Tibial nerve (tissue), 4 donors: ENCODE results near the gene SOX5. TPM values are rescaled to one million over a fixed set of nuclear protein-coding genes. Genes with fewer than 3 reads are reported as not detected.
A peak's percentile ranks its signal among the peaks of the same experiment; 100 is the strongest.

ENCODE experiments used
- DNase-seq, 2 donors: peaks; one replicate each; pipeline ENCODE4 v3.0.0-alpha.2; 2019; ENCODE audit warnings: low spot score in 2 of 2
- H3K27ac ChIP-seq, 4 donors: fragments of 200-600 bp; sonication (generic) in 3 of 4; one replicate each; pipeline ENCODE4 v1.5.1; 2017 to 2019; ENCODE audit warnings: mild to moderate bottlenecking in 1 of 4
- H3K27me3 ChIP-seq, 2 donors: fragments of 200-600 bp; sonication (generic) in 1 of 2; one replicate each; pipeline versions ENCODE4 v1.5.1 to v1.6.0; 2017 to 2019
- H3K36me3 ChIP-seq, 3 donors: fragments of 200-600 bp; sonication (generic); one replicate each; pipeline ENCODE4 v1.5.1; 2018 to 2019
- H3K4me1 ChIP-seq, 4 donors: fragments of 200-600 bp; sonication (generic) in 3 of 4; one replicate each; pipeline ENCODE4 v1.5.1; 2017 to 2019
- H3K4me3 ChIP-seq, 4 donors: fragments of 200-600 bp; sonication (generic) in 3 of 4; one replicate each; pipeline ENCODE4 v1.5.1; 2017 to 2019; ENCODE audit warnings: mild to moderate bottlenecking in 1 of 4, moderate library complexity in 1 of 4
- H3K9me3 ChIP-seq, 4 donors: fragments of 200-600 bp; sonication (generic) in 3 of 4; one replicate each; pipeline ENCODE4 v1.5.1; 2017 to 2019
- EP300 ChIP-seq, 2 donors: sonication (generic); formaldehyde crosslinking; IDR thresholded peaks; one replicate each; pipeline ENCODE4 v1.6.1; 2017; ENCODE audit warnings: antibody characterized with exemption in 2 of 2, mild to moderate bottlenecking in 1 of 2
- POLR2A ChIP-seq, 2 donors: fragments of 450-650 bp; IDR thresholded peaks; one replicate each; pipeline ENCODE4 v1.6.1; 2017; ENCODE audit warnings: antibody characterized with exemption in 2 of 2, mild to moderate bottlenecking in 2 of 2, moderate library complexity in 2 of 2
- WGBS, 2 donors: methylation state at CpG; one replicate each; pipeline ENCODE4 v1.1.5; 2018; 5-methylcytosine and 5-hydroxymethylcytosine counted together
- total RNA-seq, 4 donors: library from RNA; depleted of rRNA; stranded (reverse); fragments of >200 nt; gene quantifications; one replicate each; pipeline ENCODE4 v1.1.0, GENCODE V29; 2016
- TF ChIP-seq, protein P1 (sequence below), 5 experiments: fragments of 200-600 bp in 3 of 5; fragments of 450-650 bp in 2 of 5; sonication (generic) in 3 of 5; IDR thresholded peaks; one replicate each; pipeline ENCODE4 v1.5.1; 2016 to 2019; ENCODE audit warnings: antibody characterized with exemption in 5 of 5, mild to moderate bottlenecking in 3 of 5, moderate library complexity in 2 of 5

SOX5 gene
- total RNA-seq, 4 donors from 2014 or later = 24.0 to 53.8 (median 38.6) TPM

DNA sequence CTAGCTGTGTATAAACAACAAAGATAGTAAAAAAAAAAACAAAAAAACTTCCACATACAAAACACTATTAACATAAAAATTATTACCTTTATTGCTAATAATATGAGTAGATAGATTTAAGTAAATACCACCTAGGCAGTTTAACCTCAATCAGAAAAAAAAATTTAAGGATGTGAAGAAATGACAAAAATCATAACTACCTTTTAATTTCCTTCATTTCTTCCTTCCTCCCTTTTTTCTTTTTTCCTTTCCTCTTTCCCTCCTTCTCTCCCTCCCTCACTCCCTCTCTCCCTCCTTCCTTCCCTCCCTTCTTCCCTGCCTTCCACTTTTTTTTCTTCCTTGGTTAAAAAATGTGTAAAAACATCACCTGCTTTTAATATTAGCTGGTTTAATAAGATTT, 81.7 kb downstream of the SOX5 start:
- H3K4me1 ChIP-seq = no peaks in the 10 kb centered on the region
- no peak overlapping the region for H3K4me3 ChIP-seq
- H3K36me3 ChIP-seq = no peaks in the 10 kb centered on the region
- no peaks in the 10 kb centered on the region for H3K9me3 ChIP-seq
- TF ChIP-seq POLR2A (IDR thresholded peaks at IDR 0.05) (no peak), EP300 (IDR thresholded peaks at IDR 0.05) (no peak)
- TF ChIP-seq, protein P1, sequence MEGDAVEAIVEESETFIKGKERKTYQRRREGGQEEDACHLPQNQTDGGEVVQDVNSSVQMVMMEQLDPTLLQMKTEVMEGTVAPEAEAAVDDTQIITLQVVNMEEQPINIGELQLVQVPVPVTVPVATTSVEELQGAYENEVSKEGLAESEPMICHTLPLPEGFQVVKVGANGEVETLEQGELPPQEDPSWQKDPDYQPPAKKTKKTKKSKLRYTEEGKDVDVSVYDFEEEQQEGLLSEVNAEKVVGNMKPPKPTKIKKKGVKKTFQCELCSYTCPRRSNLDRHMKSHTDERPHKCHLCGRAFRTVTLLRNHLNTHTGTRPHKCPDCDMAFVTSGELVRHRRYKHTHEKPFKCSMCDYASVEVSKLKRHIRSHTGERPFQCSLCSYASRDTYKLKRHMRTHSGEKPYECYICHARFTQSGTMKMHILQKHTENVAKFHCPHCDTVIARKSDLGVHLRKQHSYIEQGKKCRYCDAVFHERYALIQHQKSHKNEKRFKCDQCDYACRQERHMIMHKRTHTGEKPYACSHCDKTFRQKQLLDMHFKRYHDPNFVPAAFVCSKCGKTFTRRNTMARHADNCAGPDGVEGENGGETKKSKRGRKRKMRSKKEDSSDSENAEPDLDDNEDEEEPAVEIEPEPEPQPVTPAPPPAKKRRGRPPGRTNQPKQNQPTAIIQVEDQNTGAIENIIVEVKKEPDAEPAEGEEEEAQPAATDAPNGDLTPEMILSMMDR (IDR thresholded peaks at IDR 0.05) = no peak
- DNase-seq = no peak
- H3K27me3 ChIP-seq = no peaks in the 10 kb centered on the region
- H3K27ac ChIP-seq = no peak overlapping the region

DNA sequence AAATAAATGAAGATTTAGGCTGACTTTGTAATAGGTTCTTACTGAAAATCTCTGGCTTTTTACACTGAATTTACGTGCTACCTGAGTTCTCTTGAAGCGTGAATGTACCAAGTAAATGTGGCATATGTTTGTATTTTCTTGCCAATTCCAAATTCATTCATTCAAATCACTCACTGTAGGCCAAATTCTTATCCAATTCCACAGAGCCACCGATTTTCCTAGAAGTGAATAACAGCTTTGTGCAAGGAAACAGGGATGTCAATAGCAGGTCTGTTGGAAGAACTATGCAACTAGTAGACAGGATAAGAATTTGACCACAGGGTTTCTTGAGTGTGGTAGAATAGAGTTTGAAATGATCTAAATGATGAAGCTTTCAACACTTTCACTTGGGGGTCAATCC, 86.8 kb downstream of the SOX5 start:
- Histone ChIP-seq H3K4me1 (no peaks in the 10 kb centered on the region), H3K27ac (peak overlapping the region in 1 of 4 donors; percentile 22), H3K27me3 (no peaks in the 10 kb centered on the region), H3K36me3 (peaks cover 0 to 17% (median 0%) of the 10 kb centered on the region in 3 donors), H3K4me3 (no peak overlapping the region), H3K9me3 (peaks cover 0 to 14% (median 0%) of the 10 kb centered on the region in 4 donors)
- no peak for TF ChIP-seq EP300 (IDR thresholded peaks at IDR 0.05)
- TF ChIP-seq, protein P1 (IDR thresholded peaks at IDR 0.05) = no peak
- TF ChIP-seq POLR2A (IDR thresholded peaks at IDR 0.05) = no peak
- 62 to 69% methylated on average over 3 of the region's 3 CpGs for WGBS, 2 donors
- no peak for DNase-seq

DNA sequence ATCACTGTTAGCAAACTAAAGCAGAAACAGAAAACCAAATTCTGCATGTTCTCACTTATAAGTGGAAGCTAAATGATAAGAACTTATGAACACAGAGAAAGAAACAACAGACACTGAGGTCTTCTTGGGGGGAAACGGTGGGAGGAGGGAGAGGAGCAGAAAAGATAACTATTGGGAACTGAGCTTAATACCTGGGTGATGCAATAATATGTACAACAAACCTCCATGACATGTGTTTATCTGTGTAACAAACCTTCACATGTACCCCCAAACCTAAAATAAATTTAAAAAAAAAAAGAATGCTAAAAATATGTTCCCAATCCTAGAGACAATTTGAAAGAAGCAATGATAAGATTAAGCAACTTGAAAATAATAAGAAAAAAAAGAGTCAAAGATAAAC, 89.5 kb downstream of the SOX5 start:
- H3K4me3 ChIP-seq = no peak overlapping the region
- no peak overlapping the region for H3K27ac ChIP-seq
- TF ChIP-seq EP300 (IDR thresholded peaks at IDR 0.05) (no peak), POLR2A (IDR thresholded peaks at IDR 0.05) (no peak)
- TF ChIP-seq, protein P1 (IDR thresholded peaks at IDR 0.05) = no peak
- H3K36me3 ChIP-seq = peaks cover 0 to 17% (median 0%) of the 10 kb centered on the region in 3 donors
- H3K27me3 ChIP-seq = no peaks in the 10 kb centered on the region
- DNase-seq = no peak
- peaks cover 0 to 14% (median 0%) of the 10 kb centered on the region in 4 donors for H3K9me3 ChIP-seq
- peaks cover 0 to 6% (median 0%) of the 10 kb centered on the region in 4 donors for H3K4me1 ChIP-seq
- 85 to 90% methylated on average over 1 of the region's 1 CpG for WGBS, 2 donors

DNA sequence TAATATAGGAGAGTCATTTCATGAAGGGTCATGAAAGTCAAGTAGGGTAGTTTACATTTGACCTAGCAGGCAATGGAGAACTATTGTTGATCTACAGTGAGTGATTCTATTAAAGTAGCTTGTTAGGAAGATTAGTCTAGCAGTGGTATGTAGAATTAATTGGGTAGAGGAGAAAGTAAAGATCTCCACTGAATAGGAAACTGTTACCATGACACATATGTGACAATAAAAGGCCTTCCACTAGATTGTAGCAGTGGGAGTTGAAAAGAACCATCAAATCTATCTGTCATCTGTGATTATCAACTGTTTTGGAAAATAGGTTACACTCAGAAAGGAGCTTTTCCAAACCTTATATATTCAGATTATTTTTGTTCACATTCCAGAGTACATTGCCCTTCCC, 92.3 kb downstream of the SOX5 start:
- no peak overlapping the region for H3K27ac ChIP-seq
- TF ChIP-seq, protein P1 (IDR thresholded peaks at IDR 0.05) = no peak
- no peak for TF ChIP-seq POLR2A (IDR thresholded peaks at IDR 0.05)
- TF ChIP-seq EP300 (IDR thresholded peaks at IDR 0.05) = no peak
- H3K4me3 ChIP-seq = no peak overlapping the region
- peaks cover 0 to 6% (median 0%) of the 10 kb centered on the region in 4 donors for H3K4me1 ChIP-seq
- no peaks in the 10 kb centered on the region for H3K27me3 ChIP-seq
- H3K9me3 ChIP-seq = peaks cover 0 to 14% (median 0%) of the 10 kb centered on the region in 4 donors
- peaks cover 0 to 17% (median 0%) of the 10 kb centered on the region in 3 donors for H3K36me3 ChIP-seq
- no peak for DNase-seq

DNA sequence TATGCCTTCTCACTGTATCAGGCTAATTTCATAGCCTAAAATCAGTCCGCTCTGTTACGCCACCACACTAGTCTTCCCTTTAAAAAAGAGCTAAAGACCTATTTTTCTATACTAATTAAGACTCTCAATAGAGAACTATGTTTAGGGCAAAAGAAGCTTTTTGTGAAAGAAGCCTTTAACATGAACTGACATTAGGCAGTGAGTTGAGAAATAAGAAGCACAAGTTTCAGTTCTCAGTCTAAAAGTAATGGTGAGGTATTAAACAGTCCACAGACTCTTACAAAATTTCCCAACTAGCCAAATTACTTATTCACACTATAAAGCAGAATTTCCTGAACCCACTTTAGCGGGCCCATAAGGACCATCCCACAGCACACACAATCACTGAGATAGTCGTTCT, 93.7 kb downstream of the SOX5 start:
- no peaks in the 10 kb centered on the region for H3K27me3 ChIP-seq
- 46 to 61% methylated on average over 4 of the region's 4 CpGs for WGBS, 2 donors

More for the DNA sequence above, 93.7 kb downstream of the SOX5 start:
- Histone ChIP-seq H3K4me1 (peaks cover 0 to 6% (median 0%) of the 10 kb centered on the region in 4 donors), H3K4me3 (no peak overlapping the region), H3K27ac (peak overlapping the region in 2 of 4 donors; percentile 15 to 20), H3K9me3 (peaks cover 0 to 14% (median 0%) of the 10 kb centered on the region in 4 donors), H3K36me3 (peaks cover 0 to 17% (median 0%) of the 10 kb centered on the region in 3 donors)
- DNase-seq = no peak
- TF ChIP-seq, protein P1 (IDR thresholded peaks at IDR 0.05) = no peak
- no peak for TF ChIP-seq POLR2A (IDR thresholded peaks at IDR 0.05)
- no peak for TF ChIP-seq EP300 (IDR thresholded peaks at IDR 0.05)
